Skin of body (tissue), 2 donors: Measurements from ENCODE around the gene RENBP. TPM values are rescaled to one million over a fixed set of nuclear protein-coding genes. Genes with fewer than 3 reads are reported as not detected.
A peak's percentile ranks its signal among the peaks of the same experiment; 100 is the strongest.

Experiments
- DNase-seq: peaks from one replicate; lab custom pipeline; 2025; lab: John Stamatoyannopoulos, UW
- total RNA-seq: library from RNA; depleted of rRNA; stranded (reverse); fragments of >200 nt; gene quantifications from one replicate; pipeline ENCODE4 v1.2.3, GENCODE V29; 2014

Gene RENBP
- total RNA-seq, 1 donor from 2014 or later = 5.0 TPM

DNA sequence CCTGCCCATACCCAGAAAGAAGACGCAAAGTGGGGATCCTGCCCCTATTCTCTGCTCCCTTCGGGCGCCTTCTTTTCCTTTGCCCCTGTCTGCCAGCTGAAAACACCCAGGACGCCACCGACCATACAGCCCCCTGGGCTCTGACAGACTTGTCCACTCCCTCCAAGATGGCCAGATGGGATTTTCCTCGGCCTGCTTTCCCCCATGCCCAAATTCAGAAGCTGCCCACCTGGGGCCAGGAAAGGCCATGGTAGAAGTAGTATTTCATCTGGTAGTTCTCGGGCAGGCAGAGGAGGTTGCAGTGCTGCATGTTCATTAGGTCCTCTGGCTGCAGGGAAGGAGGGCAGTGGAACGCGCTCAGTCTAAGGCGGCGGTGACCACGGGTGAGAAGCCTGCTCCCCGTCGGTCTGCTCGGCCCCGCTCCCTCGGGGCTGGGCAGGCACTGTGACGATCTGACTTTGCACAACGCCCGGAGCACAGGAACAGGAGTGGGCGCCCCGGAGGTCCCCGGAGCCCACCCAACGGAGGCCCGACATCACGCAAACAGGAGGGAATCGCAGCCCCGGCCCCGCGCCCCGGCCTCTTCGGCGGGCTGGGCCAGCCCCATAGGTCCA lies 10.2 kb downstream of the RENBP start:
- DNase-seq = no peak

DNA sequence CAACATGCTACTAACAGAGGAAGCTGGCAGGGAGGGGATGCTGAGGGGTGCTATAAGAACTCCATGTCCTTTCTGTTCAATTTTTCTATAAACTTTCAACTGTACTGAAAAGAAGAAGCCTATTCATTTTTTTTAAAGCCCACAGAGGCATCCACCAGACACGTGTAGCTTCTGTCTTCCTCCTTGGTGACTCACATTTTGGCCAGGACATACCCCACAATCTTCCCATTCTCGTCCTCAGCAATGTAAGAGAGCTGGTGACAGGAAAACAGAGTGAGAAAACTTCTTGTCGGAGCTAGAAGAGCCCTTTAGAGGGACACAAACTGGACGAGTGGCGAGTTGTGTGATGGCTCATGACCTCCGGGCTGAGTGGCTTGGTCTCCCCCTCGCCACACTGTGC lies 10.7 kb downstream of the RENBP start:
- no peak for DNase-seq

DNA sequence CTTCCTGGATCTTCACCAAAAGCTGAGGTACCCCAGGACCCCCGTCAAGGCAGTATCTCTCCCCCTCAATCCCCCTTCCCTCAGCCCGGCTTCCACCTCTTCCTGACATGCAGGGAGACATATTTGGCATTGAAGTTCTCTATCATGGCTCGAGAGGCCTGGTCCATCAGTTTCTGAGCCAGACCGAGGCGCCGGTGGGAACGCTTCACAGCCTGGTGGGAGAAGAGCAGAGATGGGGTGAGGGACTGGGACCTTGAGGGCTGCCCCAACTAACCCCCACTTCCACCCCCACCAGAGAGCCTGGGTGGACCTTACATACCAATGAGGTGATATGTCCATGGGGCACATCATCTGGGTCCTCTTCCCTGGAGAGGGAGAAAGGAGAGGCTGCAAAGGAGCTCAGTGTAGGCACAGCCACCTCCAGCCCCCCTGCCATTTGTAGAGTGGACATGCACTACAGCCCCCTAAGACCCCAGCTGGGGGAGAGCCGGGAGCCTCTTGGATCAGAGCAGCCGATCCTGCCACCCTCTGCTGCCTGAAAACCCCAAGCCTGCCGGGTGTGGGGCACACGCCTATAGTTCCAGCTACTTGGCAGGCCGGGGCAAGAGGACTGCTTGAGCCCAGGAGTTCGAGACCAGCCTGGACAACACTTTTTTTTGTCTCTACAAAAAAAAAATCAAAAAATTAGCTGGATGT lies 12.1 kb downstream of the RENBP start:
- DNase-seq = no peak

DNA sequence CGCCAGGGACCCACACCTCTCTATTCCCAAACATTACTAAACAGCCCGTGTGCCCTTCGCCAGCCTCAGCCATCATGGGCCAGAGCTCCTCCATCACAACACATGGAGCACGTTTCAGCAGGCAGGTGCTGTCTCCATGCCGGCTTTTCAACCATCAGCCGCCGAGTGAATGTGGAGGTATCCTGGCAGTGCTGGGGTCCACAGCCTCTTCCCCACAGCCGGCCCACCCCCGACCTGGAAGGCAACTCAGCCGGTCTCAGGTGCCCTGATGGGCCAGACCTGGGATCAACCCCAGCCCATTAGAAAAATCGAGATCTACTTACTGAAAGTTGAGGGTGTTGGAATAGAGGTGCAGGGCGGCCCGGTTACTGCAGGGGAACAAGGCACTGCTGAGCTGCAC lies 12.7 kb downstream of the RENBP start:
- DNase-seq = no peak

DNA sequence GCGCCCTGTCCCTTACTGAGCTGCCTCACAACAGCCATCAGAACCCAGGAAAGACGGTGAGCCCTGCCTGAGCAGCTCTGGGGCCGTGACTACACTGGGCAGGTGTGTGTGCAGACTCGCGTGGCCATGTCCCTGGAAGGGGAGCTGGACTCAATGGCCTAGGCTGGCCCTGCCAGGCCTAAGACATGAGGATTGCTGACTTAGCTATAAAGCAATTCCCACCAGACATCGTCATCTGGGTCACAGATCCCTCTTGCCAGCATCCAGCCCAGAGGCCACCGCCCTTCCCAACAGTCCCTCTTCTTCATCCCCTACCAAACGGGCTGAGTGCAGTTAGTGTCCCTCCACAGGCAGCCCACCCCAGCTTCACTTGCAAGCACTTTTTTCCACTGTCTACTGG lies 13.3 kb downstream of the RENBP start:
- DNase-seq = no peak

DNA sequence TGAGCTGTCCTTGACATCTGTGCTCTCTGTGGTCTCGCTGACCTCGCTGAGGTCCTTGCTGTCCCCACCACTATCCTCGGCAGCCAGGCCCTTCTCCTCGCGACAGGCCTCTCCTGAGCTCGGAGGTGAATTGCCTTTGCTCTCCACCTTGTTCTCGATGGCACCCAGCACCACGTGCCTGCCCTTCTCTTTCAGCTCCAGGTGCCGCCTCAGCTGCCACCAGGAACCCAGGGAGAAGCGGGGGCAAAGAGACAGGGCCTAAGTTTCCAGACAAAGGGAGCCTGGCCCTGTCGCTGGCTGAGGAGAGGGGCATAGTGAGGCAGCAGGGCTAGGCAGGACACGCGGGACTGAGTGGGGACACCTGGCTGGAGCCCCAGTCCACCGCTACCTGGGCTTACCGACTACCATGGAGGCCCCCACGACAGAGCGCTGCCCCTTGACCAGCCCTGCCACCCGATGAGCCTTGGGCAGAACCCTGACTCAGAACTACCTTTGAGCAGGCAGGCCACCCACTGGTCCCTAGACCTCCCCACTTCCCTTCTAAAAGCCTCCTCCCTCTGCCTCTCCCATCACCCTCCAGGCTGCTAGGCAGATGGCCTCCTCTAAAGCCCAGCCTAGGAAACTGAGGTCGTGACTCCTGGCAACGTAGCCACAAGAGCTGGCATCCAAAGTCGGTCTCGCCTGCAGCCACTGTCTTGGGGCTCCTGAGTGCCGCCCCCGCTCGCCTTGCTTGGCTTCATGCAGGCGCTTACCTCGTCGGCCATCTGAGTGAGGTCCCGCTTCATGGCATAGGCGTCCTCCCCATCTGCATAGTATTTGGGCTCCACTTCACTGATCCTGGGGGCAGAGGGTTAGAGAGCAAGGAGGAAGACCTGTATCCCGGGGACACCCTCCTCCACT lies 14.2 kb downstream of the RENBP start:
- no peak for DNase-seq

DNA sequence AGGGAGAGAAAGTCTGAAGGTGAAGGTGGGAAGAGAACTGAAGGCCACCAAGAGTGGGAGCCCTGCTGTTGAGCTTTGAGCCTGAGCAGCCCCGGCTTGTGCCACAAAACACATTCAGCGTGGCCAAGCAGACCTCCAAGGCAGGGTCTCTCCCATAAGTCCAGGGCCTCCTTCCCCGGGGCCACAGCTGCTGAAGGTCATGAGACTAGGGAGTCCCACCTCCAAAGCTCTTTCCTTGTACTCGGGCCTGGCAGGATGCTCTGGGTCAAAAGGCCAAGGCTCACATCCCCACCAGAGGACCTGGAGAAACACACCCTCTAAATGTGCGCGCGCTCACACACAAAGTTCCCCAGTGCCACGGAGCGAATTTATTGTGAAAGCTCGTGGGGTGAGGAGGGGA lies 14.9 kb downstream of the RENBP start:
- DNase-seq = no peak

DNA sequence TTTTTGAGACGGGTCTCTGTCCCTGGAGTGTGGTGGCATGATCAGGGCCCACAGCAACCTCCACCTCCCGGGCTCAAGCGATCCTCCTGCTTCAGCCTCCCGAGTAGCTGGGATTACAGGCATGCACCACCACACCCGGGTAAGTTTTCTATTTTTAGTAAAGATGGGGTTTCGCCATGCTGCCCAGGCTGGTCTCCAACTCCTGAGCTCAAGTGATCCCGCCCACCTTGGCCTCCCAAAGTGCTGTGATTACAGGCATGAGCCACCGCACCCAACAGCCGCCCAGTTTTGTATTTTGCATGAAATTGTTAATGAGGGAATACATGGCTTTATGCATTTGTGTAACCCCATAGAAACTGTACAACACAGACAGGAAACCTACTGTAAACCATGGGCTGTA lies 15.6 kb downstream of the RENBP start:
- no peak for DNase-seq

DNA sequence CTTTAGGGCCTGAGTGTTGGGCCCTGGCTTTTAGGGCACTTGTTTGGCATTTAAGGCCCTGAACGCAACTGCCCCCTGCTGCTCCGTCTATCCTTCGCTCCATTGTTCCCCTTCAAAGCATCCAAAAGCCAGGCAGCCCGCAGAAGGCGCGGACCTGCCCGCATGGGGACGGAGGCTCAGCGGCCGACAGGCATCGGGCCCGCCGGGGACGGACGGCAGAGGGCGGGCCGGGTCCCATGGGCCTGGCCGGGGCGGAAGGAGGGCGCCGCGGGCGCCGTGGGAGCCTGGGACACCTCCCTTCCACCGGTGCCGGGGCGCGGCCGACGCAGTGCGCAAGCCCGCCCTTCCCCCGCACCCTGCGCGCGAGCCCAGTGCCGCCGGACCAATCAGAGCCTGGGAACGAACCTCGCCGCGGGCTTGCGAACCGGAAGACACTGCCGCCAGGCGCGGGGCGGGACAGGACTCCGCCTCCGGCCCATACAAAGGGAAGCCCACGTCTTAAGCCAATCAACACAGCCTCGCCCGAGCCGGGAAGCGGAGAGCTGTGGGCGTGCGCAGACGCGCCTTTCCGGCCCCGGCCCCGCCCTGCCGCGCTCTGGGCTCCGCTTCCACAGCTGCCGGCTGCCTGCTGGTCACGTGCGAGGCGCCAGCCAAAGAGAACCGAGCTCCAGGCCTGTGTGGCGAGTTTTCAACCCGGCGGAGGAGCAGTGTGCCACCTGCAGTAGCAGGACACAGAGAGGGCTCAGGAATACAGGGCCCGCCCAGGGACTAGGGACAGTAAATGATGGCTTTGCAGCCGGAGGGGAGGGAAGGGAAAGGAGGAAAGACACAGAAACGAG lies 16.3 kb downstream of the RENBP start:
- DNase-seq = peak; percentile 93

DNA sequence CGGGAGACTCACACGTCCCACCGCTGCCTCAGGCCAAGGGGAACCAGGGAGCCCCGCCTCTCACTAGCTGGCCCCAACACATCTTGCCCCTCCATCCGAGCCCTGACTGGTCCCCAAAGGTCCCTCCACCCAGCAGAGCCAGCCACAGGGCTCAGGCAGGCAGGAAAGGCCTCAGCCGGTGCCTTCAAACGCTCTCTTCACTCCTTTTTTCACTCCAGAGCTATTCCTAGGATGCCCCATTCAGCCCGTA lies 16.8 kb downstream of the RENBP start:
- no peak for DNase-seq

DNA sequence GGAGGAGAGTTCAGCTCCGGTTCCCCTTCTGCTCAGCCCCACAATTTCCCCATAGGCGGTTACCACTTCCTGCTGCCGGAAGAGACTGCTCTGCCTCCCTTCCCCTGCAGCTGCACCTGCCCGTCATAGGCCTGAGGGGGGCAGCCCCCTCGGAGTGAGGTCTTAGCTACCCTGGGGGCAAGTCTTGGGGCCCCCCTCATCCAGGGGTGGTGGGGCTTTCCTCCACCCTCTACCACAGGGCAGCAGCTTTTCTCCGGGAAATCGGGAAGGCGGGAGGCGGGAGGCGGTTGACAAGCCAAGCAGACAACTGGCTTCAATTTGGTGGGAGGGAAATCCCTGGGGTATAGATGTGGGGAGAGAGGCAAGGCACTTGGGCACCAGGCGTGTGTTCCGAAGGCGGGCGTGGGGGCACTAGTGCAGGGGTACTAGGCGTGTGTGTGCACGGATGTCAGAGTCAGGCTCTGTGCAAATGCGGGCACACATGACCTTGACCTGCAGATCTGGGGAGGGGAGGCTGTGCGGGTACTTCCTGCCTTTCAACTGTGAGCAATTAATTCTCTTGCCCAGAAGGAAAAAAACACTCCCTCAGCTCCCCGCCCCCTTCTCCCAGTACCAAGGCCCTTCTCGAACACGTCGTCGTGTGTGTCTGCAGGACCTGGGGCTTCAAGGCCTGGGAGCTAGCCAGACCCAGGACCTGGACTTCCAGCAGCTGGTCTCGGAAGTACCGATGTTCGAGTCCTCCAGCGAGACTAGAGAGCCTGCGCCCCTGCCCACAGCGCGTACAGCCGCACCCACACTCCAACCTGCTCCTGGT lies 17.4 kb downstream of the RENBP start:
- DNase-seq = peak; percentile 61

DNA sequence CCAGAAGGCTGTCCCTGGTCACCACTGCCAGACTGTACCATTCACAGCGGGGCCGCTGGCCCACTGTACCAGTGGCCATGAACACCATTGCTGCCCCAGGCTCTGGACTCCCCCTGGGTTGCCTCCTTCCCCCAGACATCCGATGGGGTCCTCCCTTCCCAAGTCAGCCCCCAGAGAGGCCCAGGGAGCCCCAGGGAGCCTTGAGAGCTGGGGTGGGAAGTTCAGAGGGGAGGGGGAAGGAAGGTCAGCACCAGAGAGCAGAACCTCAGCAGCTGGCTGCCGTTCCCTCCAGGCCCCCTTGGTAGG lies 17.9 kb downstream of the RENBP start:
- DNase-seq = no peak

DNA sequence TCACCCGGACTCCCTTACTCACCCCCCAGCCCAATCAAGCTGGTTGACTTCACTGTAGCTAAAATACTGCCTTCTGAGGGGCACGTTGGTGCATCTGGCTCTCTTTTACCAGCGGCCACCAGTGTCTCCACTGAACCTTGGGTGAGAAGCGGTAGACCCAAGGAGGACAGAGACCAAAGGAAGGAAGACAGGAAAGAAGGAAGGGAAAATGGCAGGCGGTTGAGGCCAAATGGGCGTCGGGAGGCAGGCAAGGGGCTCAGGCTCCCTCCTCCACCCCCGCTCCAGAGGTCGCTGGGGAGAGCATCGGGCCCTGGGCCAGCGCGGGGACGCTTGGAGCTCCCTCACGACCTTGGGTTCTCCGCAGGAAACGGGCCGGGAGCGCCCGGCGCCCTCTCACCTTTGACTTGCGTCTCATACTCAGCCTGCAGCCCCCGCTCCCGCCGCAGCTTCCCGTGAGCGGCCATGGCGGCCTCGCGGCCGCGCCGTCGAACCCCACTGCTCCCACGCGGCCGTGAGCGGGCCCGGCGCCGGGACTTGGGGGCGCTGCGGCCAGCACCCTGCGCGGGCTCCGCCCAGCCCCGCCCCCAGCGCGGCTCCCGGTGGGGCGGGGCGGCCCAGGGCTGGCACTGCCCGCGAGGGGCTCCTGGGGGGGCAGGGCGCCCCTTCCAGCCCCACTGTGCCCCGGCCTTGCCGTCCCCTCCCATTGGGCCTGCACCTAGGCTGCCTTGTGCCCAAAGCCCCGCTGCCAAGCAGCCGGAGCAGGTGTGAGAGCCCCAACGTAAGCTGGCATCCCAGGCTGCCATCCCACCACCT lies 18.5 kb downstream of the RENBP start, which contains the start of gene ARHGAP4:
TSS of gene ARHGAP4 (minus strand) at position 526 of the 813 bp plus-strand sequence. CDS start at position 464, 62 bp downstream.
- DNase-seq = no peak

DNA sequence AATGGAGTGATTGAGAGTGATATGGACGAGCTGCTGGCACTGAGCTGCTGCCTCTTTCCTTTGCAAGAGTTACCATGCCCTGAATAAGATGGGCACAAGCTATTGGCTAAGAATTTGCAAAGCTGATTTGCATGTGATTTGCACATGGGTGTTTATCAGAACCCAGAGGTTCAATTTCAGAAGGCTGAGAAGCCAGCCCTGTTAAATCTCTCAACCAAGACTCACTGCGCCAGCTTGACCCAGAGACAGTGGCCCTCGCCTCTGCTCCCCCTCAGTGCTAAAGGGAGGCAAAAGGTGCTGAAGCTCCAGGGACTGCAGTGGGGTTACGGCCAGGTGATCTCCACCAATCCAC lies 19.1 kb downstream of the RENBP start:
- DNase-seq = no peak

DNA sequence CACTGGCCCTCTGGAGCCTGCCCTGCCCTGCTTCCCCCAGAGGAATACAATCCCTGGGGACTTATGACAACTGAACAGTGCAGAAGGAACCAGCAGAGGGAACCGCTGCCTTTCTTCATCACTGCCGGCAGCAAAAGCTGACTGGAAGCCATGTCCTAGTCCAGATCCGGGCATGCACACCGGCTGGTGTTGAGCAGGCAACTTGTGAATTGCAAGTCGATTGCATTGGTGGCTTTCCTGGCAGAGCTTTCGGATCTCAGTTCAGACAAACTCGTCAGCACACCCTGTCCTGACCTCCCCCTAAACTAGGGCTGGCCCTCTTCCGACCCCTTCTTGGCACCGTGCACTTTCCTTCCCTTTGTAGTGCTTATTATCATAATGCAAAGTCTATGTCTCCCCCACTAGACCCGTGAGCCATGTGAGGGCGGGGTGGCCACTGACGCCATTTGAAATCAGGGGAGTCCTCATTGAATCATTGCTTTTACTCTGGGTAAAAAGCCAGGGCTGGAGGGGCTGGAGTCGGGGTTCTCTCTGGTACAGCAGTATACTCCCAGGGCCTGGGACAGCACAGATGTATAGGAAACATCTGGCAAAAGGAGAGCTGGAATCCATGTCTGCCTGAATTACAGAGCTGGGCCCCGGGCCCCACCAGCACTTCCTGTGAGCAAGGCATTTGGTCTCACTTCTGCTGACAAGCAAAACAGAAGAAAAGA lies 20.1 kb downstream of the RENBP start:
- DNase-seq = no peak

DNA sequence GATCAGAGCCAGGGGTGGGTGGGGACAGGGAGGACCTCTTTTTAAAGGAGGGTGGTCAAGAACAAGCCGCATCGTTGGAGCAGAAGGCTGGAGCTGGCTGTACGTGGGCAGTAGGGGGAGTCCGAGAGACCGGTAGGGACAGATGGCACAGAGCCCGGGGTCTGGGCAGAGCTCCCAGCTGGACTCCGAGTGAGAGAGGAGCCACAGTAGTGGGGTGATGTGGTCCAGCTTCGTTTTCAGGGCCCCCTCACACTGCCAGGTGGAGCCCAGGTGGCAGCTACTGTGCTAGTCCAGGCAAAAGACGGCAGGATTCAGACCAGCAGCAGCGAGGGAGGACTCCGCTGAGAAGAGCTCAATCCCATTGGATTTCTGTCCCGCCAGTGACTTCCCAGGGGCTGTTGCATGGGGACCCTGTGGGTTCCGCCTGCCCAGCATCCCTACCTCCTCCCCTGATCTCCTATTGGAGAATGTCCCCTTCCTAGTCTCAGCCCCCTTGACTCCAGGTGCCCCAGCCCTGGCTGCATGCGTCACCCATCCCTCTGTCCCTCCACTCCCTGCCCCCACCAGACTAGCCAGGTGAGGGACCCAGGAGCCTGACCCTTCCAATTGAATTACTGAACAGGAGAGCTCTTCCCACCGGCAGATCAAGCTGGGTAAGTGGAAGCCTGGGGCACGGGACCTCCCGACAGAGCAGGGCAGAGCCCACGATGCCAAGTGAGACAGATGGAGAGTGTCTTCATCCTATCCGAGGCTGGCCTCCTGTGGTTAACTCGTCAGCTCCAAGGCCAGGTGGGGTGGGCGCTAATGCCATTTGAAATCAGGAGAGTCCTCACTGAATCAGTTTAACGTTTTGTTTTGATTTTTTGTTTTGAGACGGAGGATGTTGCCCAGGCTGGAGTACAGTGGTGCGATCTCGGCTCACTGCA lies 21.2 kb downstream of the RENBP start:
- DNase-seq = no peak

DNA sequence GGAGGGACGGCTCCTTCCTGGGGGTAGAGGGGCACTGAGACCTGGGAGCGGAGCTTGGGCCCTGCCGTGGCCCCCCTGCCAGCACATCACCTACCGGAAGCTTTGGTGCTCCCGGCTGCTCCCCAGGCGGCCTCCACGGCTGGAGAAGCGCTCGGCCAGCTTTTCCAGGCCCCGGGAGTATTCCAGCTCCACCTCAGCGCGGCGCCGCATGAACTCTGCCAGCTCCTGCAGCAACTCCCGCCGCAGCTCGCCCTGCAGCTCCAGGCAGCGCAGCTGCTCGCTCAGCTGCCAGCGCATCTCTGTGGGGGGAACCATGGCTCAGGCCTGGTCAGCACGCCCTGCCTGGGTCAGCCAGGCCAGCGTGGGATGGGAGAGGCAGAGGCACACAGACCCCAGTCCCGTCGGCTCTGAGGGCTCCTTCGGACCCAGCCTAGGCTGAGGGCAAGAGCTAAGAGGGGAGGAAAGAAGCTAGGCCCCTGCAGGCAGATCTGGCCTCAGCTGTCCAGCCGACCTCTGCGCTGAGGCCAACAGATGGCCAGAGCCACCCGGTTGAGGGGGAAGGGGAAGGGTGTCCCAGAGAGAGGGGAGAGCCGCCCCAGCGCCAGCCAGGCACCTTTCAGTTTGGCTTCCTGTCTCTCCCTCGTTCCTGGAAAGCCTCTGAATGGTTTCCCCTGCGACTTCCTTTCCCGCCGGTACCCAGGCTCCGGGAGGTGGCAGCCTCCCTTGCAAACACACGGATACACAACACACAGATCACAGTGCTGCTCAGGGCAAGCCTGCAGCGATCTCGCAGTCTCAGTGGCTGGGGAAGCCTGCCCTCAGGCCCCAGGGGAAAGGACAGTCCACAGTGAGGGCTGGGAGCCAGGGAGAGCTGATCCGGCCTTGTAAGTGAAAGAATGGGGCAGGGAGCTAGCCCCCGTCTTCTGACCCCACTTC lies 22.7 kb downstream of the RENBP start:
- DNase-seq = no peak
